Activated CD4-positive, alpha-beta T cell treated with anti-CD3 and anti-CD28 coated beads, Interleukin-2, amount 50 U/mL, for 16 hours (primary cell): ENCODE data around the gene CHAT.

Source experiments
- DNase-seq: peaks from one replicate; pipeline ENCODE4 v3.0.0-alpha.2; 2020

Gene CHAT

DNA sequence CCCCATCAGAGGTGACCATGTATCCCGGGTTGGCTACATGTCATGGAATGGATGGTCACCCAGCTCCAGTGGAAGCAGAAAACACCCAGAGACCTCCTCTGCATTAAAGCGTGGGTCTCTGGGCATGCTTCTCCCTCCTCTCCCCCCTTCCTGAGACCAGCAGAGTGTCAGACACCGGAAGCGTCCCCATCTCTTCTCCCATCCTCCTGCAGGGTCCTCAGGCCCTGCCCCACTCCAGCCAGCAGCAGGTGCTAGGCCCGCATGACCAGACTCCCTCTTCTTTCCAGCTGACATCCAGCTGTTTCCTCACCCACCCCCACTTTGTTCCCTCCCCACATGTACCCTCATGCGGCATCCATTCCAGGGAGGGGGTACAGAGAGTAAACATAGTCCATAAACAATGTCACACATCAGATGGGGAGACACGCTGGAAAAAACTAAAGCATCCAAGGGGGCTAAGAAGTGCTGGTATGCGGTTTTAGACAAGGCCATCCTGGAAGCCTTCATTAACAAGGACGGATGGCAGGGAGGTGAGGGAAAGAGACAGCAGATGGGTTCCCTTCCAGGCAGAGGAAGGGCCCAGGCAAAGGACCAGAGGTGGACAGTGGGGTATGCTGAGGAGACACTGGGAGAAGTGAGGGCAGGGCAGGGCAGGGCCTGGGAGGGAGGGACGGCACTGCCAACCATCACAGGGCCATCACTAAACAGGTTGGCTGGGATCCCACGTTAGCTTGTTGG, 16.2 kb upstream of the CHAT start:
- DNase-seq = no peak

DNA sequence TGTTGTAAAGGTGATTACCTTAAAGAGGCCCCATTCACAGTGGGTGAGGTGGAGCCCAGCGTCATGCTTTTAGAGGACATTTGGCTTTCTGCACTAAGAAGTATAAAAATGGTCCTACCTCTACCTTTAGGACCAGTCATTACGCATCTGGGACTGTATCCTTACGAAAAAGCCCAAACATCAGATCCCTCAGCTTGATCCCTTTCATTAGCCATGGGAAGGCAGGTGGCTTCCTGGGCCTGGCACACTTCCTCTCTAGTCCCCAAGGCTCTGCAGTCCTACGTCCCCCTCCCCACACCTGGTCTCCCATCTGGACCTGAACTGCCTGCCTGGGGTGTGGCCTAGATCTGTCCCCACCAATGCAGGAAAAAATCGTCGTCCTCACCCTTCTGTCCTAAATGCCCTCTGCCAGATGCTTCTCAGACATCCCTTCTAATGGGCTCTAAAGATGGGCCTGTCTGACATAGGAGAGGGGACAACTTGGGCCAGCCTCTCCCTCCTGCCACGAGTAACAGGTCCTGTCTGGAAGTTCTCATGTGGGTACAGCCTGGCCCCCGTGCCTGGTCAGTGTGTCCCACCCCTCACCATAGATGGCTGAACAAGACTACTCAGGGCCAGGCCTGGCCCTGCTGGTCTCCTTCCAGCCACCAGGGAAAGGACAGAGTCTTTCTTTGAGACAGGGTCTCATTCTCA, 15.5 kb upstream of the CHAT start:
- DNase-seq = no peak

DNA sequence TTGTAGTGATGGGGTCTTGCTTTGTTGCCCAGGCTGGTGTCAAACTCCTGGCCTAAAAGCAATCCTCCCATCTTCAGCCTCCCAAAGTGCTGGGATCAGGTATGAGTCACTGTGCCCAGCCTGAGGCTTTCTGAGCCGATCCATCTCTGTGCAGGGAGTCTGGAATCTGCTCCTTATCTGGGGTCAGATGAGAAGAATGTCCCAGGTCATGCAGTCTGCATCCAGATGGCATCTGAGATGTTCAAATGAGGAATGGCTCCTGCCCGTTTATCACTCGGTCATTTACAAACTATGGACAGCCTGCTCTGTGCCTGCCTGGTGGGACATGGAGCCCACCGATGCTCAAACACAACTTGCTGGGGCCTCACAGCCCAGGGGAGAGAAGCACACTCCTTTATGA, 14.9 kb upstream of the CHAT start:
- DNase-seq = no peak

DNA sequence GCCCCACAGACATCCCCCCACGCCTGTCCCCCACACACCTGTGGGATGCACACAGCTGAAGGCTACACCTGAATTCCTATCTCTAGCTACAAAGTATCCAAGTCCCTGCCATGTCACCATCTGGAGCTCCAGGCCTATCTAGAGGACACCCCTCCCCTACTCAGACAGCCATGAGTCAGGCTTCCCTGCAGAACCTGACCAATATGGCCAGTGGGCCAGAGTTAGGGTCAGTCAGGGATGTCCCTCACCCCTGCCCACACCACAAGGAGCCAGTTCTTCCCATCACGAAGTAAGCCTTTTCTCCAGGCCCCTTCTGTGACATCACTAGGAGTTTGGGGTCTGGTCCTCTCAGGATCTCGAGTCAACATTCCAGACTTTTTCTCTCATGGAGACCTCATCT, 14.3 kb upstream of the CHAT start:
- DNase-seq = no peak

DNA sequence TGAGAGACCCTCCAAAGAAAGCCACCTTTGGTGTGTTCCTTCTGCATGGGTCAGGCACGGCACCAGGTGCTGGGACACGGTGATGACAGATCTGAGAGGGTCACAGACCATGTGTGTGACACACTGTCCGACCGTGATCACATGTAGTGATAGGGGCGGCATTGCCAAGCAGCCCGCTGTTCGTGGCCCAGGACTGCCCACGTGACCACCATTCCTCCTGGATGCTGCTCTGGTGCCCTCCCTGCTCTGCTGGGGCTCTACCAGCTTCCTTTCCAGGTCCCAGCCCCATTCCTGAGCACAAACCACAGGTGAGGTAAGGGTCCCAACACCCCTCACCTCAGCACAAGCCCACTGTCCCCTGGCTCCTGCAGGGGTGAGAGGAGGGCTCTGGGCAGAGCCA, 13.8 kb upstream of the CHAT start:
- no peak for DNase-seq

DNA sequence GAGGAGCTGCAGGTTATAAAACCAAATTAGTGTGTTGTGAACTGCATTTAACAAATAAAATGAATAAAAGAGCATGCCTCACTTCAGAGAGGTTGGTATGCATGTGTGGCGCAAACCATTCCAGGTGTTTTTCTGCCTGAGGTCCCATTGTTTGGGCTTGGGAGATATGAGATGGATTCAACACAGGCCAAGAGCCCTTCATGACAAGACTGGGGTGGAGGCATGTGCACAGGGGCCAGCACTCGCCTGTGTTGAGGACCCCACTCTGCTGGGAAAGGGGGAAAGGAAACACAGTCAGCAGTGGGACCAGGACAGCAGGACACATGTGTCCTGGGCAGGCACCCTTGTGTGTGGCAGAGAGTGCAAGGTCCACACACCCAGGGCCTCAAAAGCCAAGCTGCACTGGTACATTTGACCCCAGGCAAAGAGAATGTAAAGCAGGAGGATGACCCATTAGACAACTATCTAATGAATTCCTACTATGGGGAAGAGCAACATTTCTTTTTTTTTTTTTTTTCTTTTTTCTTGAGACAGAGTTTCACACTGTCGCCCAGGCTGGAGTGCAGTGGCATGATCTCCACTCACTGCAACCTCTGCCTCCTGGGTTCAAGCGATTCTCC, 12.9 kb upstream of the CHAT start:
- DNase-seq = no peak

DNA sequence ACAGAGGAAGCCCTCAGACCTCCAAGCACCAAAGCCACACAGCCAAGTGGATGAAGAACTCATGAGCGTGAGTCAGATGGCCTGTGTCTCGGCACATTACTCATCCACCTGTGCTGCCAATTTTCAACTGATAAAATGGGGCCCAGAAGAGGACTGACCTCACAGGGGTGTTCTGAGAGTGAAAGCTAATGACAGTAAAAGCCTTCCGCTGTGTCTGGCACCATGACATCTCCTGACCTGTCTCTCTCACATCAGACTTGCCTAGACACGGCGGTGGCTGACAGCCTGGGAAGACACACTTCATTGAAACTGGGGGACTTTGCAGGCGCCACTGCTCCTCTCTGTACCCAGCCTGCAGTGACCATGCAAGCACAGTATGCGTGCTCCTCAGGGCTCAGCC, 12.0 kb upstream of the CHAT start:
- no peak for DNase-seq

DNA sequence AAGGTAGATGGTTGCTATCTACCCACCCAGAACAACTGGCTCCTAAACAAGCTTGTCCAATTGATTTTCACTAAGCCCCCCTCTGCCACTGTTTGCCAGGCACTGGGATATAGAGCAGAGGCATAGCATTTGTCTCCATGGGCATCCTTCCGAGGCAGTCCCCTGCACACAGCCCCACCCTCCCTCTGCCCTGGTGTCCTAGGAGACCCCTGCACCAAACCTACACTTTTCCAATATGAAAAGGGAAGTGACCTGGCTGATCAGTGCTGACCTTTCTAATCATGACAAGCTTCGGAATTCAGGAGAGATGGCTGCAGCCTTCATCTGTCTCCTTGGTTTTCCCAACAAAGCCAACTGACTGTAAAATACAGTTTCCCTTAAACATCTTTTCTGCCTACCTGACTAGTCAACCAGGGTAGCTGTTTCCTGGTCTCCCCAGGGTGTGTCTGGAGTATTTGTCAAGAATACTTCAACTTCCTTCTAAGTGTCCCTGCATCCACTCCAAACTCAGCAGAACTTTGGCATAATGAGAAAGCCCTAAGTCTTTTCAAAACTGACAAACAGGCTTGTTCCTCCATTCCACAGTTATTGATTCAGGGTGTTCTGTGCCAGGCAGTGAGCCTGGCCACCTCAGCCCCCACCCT, 11.3 kb upstream of the CHAT start:
- no peak for DNase-seq

DNA sequence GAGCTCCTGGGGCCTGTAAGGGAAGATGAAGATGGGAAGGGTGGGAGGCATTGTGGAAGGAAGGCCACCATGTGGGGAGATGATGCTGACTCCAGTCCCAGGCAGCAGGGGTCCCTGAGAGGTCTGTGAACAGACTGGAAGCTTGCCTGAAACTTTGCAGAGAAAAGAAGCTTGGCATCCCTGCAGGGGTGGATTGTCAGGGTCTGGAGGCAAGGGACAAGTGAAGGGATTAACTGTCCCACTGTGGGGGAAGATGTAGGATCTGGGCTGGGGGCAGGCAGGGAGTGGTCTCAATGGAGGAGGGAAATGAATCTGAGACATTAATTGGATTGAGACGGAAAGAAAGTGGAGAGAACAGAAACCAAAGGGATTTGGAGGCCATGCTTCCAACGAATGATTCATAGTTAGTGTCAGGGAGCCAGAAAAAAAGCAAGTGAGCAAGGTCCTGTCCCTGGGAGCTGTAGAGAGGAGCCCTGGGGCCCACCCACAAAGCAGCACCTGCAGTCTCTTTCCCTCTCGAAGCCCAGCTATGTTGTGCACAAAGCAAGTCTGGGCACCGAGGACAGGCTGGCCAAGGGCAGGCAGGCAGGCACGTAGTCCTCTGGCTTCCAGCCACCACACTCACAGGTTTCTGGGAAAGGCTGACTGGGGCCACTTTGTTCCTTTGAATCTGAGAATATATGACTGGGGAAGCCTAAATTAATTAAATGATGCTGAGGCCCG, 8.5 kb upstream of the CHAT start:
- DNase-seq = no peak

DNA sequence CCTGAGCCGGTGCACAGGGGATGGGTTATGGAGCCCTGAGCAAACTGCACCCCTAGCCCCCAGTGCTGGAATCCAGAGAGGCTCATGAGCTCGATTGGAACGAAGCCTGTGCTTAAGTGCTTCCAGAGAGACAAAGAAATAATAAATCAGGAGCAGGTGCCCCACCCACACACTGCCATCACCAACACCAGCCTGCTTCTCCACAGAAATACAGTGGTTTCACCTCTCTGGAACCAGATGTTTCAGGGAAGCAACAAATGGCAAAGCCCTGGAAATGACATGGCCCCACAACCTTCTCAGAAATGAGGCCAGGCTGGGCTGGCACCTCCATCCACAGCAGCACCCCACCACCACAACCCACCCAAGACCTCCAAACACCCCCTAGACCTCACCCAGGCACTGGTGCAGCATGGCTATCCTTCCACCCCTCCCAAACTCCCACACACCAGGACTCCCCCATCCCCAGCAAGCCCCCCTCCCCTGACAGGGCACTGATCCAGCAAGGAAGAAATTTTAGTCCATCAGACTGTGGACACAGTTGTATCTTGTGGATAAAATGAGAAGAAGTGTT, 7.8 kb upstream of the CHAT start:
- no peak for DNase-seq

DNA sequence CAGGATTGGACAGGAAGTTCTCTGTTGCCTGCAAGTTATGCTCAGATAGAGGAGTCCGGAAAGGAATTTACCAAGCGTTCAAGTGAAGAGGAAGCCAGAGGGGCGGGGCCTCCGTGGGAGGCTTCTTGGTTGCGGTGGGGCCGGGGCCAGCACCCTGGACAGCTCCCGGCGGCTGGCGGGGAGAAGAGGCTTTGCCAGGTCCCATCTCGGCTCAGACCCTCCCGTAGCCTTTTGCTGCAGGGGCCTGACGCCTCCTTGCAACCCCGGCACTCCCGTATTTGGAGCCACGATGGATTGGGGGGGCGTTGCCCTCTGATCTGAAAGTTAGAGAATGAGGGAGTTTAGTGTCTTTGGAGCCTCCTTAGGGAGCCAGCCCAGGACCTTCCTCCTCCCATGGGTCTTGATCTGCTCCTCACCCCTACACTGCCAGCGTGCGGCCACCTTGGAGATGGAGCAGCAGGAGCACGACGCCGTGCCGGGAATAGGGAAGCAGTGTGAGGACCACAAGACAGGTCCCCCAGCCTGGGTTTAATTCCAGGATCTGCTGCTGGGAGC, 6.8 kb upstream of the CHAT start:
- peak; percentile 61 for DNase-seq

DNA sequence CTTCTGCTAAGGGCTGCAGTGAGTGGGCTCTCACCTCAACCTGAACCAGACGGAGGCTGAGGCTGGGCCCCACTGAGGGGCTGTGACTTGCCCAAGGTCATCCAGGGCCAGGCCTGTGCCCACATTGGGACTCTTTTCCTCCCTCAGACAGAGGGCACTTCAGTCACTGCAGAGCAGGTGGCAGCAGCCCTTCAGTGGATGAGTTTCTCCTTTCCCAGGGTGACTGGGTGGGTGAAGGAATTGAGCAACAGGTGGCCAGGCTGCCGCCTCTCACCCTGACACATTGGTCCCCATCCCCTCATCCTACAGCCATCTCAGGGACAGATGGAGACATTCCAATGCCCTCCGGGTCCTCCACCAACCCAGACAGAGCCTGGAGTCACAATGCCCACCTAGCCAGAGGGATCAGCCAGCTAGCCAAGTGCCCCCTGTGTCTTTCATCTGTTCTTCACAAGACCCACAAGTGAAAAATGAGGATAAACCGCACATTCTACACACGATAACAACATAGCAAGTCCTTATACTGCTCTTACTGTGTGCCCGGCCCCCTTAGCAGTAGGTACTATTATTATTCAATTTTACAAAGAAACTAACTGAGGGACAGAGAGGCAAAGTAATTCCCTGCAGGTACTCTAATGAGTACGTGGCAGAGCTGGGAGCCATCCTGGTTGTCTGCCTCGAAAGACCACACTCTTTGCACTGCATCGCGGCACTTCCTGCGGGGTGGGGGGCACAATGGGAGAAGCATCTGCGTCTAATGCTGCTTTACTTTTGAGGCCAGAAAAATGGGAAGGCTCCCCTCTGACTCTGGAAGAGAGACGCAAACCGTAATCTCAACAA, 5.5 kb upstream of the CHAT start:
- no peak for DNase-seq

DNA sequence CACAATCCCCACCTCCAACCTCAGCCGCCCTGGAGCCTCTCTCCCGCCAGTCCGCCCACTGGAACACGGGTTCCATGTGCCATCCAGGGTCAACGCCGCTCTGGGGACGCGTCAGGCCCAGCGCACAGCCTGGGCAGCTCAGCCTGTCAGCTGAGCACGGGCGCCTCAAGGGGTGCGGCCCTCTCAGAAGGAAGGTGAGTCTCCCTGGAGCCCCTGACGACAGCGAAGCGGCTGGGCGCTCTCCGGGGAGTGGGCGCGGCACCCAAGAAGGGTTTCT, 4.9 kb upstream of the CHAT start:
- no peak for DNase-seq

DNA sequence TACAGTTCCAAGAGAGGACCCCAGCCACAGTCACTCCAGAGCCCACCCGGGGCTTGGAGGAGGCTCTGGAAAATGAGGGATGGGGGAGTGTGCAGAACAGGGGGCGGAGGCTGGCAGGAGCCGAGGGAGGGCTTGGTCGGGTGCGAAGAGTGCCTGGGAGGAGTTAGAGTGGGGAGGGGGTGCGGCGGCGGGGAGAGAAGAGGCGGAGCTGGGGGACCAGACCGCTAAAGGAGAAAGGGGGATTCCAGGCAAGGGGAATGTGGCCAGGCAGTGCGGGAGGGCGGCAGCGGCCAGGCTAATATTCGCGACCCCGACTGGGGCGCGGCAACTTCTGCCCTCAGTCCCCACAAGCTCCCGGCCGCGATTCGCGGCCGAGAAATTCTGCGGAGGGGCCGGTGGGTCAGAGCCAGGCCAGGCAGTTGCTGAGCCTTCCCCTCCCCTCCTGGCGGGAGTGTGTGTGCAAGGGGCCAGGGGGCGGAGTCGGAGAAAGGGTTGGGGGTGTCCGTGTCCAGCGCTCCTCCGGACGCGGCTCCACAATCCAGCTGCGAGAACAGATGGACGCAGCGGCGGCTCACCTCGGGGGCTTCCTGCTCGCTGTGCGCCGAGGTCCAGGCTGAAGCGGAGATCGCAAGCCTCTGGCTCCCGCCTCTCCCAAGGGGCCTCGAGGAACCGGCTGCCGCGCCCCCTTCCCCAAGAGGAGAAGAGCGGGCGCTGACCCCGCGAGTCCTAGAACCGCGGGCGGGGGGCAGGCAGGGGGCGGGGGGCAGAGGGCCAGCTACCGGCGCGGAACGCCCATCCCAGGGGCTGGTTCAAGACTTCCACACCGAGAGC, 4.3 kb upstream of the CHAT start:
- DNase-seq = no peak

DNA sequence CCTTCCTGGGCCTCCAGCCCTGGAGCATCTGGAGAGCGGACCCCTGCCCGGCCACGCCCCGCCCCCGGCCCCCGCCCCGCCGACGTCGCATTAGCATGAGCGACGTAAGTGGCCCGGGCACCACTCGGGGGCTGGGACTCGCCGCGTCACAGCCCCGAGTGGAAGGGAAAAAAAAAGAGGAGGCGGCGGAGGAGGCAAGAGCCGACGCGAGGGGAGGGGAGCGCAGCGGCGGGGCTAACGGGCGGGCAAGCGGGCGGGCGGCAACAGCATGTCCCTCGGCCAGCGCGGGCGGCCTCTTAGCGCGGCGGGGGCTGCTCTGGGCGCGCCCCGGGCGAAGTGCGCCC, 3.8 kb upstream of the CHAT start, which contains the start of gene SLC18A3:
Gene SLC18A3, plus strand, starts transcription at position 197 of the 344 bp plus-strand sequence. CDS start 431 bp downstream, outside the sequence.
- no peak for DNase-seq

DNA sequence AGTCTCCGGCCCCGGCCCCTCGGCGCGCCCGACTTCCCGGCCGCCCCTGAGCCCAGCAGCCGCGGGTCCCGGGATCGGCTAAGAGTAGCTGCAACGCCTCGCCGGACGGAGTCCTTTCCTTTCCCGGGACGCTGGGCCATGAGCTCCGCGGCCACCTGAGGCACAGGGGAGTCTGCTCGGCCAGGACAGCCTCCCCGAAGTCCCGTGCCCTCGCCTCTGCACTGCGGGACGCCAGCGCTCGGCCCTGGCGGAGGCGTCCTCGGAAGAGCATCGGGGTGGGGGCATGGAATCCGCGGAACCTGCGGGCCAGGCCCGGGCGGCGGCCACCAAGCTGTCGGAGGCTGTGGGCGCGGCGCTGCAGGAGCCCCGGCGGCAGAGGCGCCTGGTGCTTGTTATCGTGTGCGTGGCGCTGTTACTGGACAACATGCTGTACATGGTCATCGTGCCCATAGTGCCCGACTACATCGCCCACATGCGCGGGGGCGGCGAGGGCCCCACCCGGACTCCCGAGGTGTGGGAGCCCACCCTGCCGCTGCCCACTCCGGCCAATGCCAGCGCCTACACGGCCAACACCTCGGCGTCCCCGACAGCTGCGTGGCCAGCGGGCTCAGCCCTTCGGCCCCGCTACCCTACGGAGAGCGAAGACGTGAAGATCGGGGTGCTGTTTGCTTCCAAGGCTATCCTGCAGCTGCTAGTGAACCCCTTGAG, 3.2 kb upstream of the CHAT start:
- DNase-seq = no peak

DNA sequence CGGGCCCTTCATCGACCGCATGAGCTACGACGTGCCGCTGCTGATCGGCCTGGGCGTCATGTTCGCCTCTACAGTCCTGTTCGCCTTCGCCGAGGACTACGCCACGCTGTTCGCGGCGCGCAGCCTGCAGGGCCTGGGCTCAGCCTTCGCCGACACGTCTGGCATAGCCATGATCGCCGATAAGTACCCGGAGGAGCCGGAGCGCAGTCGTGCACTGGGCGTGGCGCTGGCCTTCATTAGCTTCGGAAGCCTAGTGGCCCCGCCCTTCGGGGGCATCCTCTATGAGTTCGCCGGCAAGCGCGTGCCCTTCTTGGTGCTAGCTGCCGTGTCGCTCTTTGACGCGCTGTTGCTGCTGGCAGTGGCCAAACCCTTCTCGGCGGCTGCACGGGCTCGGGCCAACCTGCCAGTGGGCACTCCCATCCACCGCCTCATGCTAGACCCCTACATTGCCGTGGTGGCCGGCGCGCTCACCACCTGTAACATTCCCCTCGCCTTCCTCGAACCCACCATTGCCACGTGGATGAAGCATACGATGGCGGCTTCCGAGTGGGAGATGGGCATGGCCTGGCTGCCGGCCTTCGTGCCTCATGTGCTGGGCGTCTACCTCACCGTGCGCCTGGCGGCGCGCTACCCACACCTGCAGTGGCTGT, 2.5 kb upstream of the CHAT start:
- DNase-seq = no peak

DNA sequence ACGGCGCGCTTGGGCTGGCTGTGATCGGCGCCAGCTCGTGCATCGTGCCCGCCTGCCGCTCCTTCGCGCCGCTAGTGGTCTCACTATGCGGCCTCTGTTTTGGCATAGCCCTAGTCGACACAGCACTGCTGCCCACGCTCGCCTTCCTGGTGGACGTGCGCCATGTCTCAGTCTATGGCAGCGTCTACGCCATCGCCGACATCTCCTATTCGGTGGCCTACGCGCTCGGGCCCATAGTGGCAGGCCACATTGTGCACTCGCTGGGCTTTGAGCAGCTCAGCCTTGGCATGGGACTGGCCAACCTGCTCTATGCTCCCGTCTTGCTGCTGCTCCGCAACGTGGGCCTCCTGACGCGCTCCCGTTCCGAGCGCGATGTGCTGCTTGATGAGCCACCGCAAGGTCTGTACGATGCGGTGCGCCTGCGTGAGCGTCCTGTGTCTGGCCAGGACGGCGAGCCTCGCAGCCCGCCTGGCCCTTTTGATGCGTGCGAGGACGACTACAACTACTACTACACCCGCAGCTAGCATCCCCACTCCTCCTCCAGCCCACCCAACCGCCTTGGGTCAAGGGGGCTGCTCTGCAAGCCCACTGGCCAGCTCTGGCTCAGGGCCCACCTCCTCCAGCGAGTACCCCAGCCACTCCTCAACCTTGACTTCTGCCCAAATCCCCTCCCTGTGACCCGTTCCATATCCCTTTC, 1.9 kb upstream of the CHAT start:
- DNase-seq = no peak
